ACHN (cell line): ENCODE data around the gene STMN3.
"Not testable (repeated sequence)": the region's sequence is repeated elsewhere in the genome, so short reads cannot be mapped to it uniquely, and the experiment has no call there.

ENCODE experiments used
- DNase-seq: peaks from one replicate; pipeline ENCODE4 v3.0.0-alpha.2; 2015
- in situ Hi-C: cut with HindIII; loops from 2 replicates; pipeline ENCODE4 v1.10.0; 2017; ENCODE audit warnings: low sequenced_read_pairs, low pct_ligation_motif_present, low pct_unique_long_range_greater_than_20kb

The STMN3 gene

DNA sequence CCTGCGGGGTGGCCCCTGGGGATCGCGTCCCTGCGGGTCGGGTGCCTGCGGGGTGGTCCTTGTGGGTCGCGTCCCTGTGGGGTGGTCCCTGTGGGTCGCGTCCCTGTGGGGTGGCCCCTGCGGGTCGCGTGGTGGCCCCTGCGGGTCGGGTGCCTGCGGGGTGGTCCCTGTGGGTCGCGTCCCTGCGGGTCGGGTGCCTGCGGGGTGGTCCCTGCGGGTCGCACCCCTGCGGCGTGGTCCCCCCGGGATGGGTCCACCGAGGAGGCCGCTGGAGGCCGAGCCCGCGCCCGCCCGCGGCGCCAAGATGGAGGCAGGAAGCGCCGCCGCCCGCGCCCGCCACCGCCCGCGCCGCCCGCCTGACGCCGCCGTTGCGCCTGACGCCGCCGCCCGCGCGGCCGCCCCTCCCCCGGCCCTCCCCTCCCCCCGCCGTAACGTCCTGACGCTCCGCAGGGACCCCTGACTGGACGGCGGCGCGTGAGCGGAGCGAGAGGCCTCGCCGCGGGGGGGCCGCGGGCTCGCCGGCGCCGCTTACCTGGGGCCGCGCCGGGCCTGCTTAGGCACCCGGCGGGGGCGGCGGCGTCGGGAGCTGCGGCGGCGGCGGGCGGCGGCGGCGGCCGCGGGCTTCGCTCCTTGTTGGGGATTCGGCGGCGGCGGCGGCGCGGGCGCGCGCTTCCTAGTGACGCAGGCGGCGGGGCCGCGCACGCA is 26.6 kb downstream of the STMN3 start, which contains the start of gene GMEB2:
TSS of gene GMEB2 (minus strand) at position 678 of the 705 bp plus-strand sequence. CDS start 7,704 bp downstream, outside the sequence.
- in situ Hi-C loops, result no loop called here
- no peak for DNase-seq

DNA sequence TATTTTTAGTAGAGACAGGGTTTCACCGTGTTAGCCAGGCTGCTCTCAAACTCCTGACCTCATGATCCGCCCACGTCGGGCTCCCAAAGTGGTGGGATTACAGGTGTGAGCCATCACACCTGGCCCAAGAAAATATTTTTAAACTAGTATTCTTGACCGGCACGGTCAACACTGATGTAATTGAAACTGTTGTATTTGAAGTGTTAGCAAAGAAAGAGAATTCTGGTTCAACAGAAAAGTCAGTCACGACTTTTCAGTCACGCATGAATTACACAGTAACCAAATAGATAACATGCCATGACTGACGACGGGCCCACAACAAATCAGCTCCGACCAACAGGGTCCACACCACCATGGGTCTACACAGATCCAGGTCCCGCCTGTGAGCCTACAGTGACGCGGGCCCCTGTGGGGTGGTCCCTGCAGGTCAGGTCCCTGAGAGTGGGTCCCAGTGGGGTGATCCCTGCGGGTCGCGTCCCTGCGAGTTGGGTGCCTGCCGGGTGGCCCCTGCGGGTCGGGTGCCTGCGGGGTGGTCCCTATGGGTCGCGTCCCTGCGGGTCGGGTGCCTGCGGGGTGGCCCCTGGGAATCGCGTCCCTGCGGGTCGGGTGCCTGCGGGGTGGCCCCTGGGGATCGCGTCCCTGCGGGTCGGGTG is 27.3 kb downstream of the STMN3 start:
- in situ Hi-C loops, result no loop called here

DNA sequence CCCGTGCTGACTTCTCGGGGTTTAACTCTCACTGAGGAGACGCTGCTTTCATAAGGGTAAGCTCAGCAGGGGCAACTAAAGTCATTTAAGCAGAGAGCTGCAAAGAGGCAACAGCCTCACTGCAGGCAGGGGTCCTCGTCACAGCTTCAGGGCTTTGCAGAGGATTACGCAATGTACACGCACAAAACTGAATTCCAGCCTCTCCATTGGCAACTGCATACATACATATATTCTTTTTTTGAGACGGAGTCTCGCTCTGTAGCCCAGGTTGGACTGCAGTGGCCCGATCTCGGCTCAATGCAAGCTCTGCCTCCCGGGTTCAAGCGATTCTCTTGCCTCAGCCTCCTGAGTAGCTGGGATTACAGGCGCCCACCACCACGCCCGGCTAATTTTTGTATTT is 28.7 kb downstream of the STMN3 start:
- DNase-seq, result no peak
- in situ Hi-C loops, result no loop called here

More for the DNA sequence above, 27.3 kb downstream of the STMN3 start:
- DNase-seq, result peak; percentile 33

DNA sequence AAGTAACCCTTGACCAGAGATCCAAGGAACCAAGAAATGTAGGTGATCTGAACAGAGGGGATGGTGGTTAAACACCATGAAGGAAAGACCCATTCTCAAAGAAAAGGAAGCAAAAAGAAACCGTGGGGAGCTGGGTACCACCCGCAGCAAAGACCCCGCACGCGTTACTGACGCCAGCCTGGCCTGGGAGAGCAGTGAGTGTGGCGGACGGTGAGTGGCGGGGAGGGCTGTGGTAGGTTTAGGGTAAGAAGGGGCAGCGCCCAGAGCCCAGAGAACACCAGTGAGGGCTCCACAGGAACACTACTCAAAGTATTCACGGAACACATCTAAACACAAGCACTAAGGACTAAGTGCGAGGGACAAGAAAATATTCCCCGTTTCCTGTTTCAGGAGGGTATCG is 30.5 kb downstream of the STMN3 start:
- in situ Hi-C loops, result no loop called here
- DNase-seq, result no peak

DNA sequence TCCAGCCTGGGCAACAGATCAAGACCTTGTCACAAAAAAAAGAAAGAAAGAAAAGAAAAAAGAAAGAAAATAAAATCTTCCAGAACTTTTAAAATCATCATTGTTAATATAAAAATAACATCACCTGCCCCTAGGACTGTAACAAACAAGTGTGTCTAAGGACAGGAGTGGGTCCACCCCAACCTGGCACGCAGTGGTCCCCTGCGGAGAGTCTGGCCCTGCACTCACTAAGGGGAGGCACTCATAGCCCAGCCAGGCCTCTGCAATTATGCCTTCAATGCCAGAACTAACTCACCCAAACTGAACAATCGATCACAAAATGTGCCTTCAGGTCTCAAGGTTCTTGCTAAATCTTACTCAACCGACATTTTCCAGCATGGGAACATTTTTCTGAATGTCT is 31.1 kb downstream of the STMN3 start:
- no peak for DNase-seq
- in situ Hi-C loops, result no loop called here

DNA sequence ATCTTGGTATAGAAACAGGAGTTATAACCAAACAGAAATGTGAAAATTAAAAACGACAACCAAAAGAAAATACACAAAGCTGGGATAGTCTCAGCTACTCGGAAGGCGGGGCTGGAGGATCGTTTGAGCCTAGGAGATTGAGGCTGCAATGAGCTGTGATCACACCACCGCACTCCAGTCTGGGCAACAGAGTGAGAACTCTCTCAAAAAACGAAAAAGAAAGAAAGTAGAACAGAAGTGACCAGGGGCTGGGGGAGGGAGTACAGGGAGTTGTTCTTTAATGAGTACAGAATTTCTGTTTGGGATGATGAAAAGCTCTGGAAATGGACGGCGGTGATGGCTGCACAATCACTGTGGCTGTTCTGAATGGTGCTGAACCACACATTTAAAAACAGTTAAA is 32.2 kb downstream of the STMN3 start:
- no peak for DNase-seq
- in situ Hi-C loops, result no loop called here

DNA sequence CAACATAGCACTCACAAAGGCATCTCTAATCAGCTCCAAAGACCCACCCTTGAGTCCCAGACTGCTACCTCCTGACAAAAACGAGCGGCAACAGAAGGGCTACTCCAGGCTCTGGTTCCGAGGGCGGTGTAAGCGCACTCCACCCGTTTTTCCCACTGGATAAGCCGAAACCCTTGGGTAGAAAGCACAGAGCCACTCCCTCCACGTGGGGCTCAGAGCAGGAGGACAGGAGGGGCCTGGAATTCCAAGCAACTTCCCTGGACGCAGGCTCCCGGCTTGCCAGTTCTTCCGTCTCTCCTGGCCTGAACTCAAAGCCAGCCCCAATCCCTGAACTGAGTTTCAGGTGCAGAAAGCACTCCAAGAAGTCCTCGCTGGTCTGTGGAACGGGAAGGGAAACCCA is 33.7 kb downstream of the STMN3 start:
- in situ Hi-C loops, result no loop called here
- DNase-seq, result no peak

DNA sequence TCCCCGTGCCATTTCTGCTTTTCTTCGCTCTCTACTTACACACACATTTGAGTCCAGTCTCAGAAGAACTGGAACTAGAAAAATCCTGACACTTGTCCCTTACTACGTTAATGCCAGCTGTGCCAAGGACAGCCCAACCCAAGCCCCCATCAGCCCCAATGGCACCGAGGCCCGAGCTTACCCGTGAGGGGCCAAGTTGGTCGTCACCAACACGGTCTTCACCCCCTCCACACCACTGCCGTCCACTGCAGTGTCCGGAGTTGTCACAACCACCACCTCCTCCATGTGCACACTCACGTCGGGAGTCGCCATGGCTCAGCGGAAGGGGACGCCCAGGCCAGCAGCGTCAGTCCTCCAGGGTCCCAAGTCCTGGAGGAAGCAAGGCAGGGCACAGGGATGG is 34.1 kb downstream of the STMN3 start:
- in situ Hi-C loops, result no loop called here
- DNase-seq, result no peak

DNA sequence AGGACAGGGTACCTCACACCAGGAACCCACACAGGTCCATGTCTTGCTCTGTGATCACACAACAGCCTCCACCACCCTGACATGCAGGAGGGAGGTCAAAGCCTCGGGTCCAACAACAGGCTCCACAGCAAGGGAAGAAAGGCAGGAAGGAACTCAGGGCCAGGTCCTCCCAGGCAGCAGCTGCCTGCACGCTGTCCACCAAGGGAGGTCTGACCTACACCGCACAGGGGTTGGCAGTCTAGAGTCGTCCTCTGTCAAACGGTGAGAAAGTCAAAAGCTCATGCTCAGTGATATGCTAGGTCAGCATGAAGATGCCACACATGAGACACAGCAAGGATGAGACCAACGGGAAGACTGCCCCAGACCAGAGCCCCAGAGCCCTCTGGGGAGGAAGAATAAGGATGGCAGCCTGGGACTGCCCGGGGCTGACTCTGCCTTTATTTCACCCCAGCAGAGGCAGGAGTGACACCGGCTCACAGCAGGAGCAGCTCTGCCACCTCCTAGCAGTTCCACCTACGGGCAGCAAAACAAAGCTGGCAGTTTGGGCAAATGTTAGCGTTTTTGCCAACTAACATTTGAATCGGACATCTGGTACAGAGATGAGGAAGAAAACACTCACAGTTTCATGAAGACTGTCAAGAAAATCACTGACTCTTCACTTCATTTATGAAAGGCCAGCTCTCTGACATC is 34.8 kb downstream of the STMN3 start:
- no peak for DNase-seq
- in situ Hi-C loops, result no loop called here

DNA sequence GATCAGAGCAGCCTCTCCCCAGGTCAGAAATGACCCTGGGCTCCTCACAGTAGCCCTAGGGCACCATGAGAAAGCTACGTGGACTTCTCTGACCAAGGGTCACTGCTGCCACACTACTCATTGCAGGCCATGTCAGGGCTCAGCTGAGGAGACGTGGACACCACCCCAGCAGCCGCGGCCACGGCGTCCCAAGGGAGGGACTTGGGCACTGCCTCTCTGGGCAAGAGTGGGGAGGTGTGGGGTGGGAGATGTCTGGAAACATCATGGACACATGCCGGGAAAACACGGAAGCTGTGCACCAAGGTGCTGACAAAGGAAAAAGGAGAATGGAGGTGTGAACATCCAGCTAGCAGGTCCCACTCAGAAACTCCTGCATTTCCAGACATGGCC is 35.4 kb downstream of the STMN3 start:
- DNase-seq, result no peak
- in situ Hi-C loops, result no loop called here

DNA sequence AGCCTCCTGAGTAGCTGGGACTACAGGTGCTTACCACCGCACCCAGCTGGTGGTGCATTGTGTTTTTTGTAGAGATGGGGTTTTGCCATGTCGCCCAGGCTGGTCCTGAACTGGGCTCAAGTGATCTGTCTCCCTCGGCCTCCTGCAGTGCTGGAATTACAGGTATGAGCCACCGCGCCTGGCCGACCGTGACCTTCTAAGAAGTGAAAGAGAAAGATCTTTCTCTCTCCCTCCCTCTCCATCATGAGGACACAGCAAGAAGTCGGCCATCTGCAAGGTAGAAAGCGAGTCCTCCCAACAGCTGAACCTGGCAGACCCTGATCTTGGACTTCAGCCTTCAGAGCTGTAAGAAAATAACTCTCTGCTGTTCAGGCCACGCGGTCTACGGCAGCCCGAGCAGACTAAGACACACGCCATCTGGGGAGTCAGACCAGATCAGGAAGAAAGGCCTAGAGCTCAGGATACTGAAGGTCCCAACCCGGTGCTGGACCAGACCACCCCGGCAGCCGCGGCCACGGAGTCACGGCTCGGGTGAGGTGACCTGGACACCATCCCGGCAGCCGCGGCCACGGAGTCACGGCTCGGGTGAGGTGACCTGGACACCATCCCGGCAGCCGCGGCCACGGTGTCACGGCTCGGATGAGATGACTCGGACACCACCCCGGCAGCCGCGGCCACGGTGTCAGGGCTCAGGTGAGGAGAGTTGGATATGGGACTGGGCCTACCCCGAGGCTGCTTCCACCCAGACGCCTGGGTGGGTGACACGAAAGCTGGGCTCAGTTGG is 35.9 kb downstream of the STMN3 start:
- in situ Hi-C loops, result no loop called here
- no peak for DNase-seq

DNA sequence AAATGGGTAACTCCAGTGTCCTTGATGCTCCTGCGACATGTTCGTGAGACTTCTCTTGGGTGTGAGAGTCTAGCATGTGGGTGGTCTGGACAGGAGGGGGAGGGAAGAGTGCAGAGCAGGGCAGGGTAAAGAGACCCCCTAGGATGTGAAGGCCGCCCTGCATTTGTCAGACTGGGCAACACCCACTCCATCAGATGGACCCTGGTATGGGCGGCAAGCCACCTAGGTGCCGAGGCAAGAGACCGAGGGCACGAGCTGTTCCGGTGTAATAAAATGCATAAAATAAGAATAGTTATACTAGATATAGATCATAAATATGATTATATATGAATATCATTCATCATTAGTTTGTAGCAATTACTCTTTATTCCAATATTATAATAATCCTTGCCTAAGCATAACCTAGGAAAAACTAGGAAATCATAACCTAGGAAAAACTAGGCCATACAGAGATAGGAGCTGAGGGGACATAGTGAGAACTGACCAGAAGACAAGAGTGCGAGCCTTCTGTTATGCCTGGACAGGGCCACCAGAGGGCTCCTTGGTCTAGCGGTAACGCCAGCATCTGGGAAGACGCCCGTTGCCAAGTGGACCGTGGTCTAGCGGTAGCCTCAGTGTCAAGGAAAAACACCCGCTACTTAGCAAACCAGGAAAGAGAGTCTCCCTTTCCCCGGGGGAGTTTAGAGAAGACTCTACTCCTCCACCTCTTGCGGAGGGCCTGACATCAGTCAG is 39.2 kb downstream of the STMN3 start:
- DNase-seq, in situ Hi-C loops: not testable (repeated sequence)

DNA sequence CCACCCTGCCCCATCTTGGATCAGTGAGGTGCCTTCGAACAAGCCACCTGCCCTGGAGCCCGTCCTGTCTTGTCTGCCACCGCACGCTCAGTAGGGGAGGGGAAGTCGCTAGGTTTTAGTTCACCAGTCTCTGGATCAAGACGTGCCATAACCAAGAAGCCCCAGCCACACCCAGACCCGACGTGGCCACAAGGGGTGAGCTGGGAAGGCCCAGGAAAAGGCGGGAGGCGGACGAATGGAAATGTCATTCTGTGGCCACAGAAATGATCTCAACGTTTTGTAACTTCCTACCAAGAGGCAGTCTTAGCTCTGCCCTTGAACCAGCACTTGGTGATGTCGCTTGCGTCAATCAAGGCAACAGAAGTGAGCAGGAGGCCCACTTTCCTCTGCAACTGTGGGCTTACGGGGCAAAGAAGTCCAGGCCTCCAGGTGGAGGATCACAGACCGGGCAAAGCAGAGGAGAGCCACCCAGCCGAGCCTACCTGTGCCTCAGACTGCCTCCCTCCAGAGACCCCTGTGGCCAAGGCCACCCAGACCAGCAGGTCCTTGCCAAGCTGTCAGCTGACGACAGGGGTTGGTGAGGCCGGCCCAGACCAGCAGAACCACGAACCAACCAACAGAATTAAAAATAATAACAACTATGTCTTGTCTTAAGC is 40.8 kb downstream of the STMN3 start:
- no peak for DNase-seq
- in situ Hi-C loops, result no loop called here

DNA sequence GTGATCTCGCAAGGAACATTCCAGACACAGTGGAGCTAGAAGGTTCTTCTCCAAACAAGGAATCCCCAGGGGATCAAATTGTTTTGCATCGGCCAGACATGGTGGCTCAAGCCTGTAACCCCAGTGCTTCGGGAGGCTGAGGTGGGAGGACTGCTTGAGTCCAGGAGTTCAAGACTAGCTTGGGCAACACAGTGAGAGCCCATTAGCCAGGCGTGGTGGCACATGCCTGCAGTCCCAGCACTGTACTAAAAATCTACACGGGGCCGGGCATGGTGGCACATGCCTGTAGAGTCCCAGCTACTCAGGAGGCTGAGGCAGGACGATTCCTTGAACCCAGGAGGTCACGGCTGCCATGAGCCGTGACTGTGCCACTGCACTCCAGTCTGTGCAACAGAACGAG is 41.6 kb downstream of the STMN3 start:
- no peak for DNase-seq
- in situ Hi-C loops, result no loop called here

DNA sequence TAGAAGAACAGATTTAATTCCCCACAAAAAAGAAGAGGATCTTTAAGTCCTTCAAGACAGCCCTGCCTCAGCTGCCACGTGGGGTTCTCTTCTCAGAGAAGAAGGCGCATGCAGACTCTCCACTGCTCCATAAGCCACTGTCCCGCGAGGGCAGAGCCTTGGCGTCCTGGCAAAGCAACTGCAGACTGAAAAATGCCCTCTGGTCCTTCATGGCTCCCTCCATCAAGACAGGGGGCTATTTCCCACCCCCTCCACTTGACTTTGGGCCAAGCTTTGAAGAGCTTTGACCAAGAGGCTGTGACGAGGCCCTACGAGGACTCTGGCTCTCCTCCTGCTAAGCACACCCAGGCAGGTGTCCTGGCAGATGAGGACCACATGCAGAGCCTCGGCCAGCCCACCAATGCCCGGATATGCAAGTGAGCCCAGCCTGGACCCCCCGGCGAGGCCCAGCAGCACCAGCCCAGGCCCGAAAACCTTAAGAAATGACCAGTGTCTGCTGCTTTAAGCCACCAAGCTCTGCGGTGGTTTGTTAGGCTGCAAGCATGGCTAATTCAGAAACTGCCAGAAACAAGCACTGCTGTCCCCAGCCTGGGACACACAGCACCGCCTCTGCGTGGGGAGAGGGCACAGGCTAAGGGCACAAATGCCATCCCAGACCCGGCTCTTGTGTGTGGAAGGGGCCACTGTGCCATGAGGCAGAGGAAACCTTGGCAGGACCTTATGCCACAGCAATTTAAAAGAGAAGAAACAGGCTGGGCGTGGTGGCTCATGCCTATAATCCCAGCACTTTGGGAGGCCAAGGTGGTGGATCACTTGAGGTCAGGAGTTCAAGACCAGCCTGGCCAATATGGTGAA is 42.4 kb downstream of the STMN3 start:
- in situ Hi-C loops, result no loop called here
- DNase-seq, result no peak

DNA sequence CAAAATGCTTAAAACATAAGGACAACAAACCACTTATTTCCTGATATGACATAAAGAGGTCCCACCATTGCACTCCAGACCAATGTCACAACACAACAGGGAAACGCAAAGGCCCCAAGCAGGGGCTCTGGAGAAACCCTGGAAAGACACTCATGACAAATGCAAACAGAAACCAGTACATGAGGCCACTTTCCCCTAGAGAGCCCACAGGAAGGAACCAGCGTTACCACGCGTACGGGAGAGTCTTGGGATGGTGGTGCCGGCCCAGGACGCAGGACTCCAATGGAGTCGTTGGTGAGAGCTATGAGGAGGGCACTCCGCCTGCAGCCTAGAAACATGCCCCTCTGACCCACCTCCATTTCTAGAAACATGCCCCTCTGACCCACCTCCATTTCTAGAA is 46.5 kb downstream of the STMN3 start:
- DNase-seq, result no peak
- in situ Hi-C loops, result no loop called here

DNA sequence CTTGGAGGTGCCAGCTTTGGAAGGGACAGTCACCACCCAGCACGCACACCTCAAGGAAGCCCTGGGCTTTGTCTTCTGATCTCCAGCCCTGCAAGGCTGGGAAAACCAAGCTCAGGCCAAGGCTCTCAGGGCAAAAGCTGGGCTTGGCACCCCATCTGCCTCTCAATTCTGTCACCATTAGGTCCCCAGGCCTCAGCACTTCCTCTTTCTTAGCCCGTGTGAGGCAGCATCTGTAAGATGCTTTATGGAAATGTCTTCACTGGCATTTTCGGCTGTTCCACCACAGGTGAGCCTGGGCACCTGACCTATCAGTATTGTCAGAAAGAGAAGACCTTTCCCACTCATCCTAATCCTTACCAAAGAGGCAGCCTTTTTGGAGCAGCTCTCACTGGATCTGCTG is 50.9 kb downstream of the STMN3 start:
- in situ Hi-C loops, result no loop called here
- no peak for DNase-seq
